Measurements from ENCODE around the gene FOXD1.

DNA sequence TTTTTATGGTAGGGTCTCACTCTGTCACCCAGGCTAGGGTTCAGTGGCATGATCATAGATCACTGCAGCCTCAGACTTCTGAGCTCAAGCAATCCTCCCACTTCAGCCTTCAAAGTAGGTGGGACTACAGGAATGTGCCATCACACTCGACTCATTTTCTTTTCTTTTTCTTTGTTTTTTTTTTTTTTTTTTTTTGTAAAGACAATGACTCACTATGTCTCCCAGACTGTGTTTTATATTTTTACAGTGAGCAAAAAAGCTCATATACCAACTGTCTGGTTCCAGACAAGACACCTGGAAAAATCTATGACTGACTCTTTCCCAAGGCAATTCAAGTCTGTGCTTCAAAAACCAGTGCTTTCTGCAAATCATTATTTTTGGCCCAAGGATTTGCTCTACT lies 10.8 kb upstream of the FOXD1 start:
- TF ChIP-seq, protein P1, sequence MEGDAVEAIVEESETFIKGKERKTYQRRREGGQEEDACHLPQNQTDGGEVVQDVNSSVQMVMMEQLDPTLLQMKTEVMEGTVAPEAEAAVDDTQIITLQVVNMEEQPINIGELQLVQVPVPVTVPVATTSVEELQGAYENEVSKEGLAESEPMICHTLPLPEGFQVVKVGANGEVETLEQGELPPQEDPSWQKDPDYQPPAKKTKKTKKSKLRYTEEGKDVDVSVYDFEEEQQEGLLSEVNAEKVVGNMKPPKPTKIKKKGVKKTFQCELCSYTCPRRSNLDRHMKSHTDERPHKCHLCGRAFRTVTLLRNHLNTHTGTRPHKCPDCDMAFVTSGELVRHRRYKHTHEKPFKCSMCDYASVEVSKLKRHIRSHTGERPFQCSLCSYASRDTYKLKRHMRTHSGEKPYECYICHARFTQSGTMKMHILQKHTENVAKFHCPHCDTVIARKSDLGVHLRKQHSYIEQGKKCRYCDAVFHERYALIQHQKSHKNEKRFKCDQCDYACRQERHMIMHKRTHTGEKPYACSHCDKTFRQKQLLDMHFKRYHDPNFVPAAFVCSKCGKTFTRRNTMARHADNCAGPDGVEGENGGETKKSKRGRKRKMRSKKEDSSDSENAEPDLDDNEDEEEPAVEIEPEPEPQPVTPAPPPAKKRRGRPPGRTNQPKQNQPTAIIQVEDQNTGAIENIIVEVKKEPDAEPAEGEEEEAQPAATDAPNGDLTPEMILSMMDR (IDR thresholded peaks at IDR 0.05 in 4 of 5, conservative IDR thresholded peaks at IDR 0.05 in 1 of 5) = no peak
- TF ChIP-seq POLR2A (IDR thresholded peaks at IDR 0.05) = no peak
